ENCODE measurements around the gene CPLX1. TPM values are rescaled to one million over a fixed set of nuclear protein-coding genes. Genes with fewer than 3 reads are reported as not detected.

Gene CPLX1
- total RNA-seq, 1 experiment from 2014 or later: 2.7 TPM

GRCh38 chr4:763922-764321 is 62.0 kb downstream of the CPLX1 start:
- H3K9me3 Mint-ChIP-seq (ENCODE audit: unreplicated experiment): no peaks in the 10 kb centered on the region
- intact Hi-C loops (cut with micrococcal nuclease): no loop called here
- TF ChIP-seq CTCF (IDR thresholded peaks at IDR 0.05; ENCODE audit: unreplicated experiment): no peak
- H3K4me3 Mint-ChIP-seq (ENCODE audit: unreplicated experiment): no peak overlapping the region
- peaks cover 77% of the 10 kb centered on the region for H3K36me3 Mint-ChIP-seq (ENCODE audit: insufficient read depth, unreplicated experiment)
- no peak for DNase-seq (ENCODE audit: unreplicated experiment)
- ChIA-PET CTCF (no interaction called here), POLR2A (interaction anchor here (0.8 to 8.5 kb wide), 3 partner anchors 11 to 30 kb away, joined by 3 to 68 read pairs (median 3); no protein-coding TSS in a partner anchor)
- H3K4me1 Mint-ChIP-seq (ENCODE audit: insufficient read depth, unreplicated experiment): peaks cover 18% of the 10 kb centered on the region
- BruUV-seq (replicated peaks): no TSS peak
- H3K27ac Mint-ChIP-seq (ENCODE audit: low read depth, unreplicated experiment): no peak overlapping the region
- no peaks in the 10 kb centered on the region for H3K27me3 Mint-ChIP-seq (ENCODE audit: insufficient read depth, unreplicated experiment)

DNA sequence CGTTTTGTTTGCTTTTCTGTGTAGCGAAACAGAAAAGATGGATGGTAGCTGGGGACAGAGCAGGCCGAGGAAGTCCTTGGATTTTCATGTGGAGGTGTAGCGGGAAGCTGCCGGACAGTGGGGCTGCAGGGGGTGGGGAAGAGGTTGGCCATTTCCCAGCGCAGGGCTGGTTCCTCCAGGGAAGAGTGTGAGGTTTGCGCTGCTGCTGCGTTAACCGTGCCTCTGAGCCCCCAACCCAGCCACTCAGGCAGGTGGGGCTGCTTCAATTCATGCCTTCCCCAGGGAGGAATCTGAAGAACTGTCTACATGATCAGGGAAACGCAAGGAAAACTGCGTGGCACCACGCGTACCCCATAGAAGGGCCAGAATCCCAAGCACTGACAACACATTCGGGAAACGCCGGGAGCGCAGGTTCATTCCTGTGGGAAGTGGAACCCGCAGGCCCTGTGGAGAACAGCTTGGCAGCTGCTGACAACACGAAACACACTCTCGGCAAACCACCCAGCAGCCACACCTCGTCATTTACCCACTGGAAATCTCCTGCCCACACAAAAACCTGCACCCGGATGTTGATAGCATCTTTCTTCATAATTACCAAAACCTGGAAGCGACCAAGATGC is 62.6 kb downstream of the CPLX1 start:
- no peaks in the 10 kb centered on the region for H3K27me3 Mint-ChIP-seq (ENCODE audit: insufficient read depth, unreplicated experiment)
- no peak for DNase-seq (ENCODE audit: unreplicated experiment)
- H3K4me1 Mint-ChIP-seq (ENCODE audit: insufficient read depth, unreplicated experiment): peaks cover 18% of the 10 kb centered on the region
- BruUV-seq (replicated peaks): TSS peak; percentile 3
- no peaks in the 10 kb centered on the region for H3K9me3 Mint-ChIP-seq (ENCODE audit: unreplicated experiment)
- no peak for TF ChIP-seq CTCF (IDR thresholded peaks at IDR 0.05; ENCODE audit: unreplicated experiment)
- intact Hi-C loops (cut with micrococcal nuclease): no loop called here
- no peak overlapping the region for H3K27ac Mint-ChIP-seq (ENCODE audit: low read depth, unreplicated experiment)
- H3K36me3 Mint-ChIP-seq (ENCODE audit: insufficient read depth, unreplicated experiment): peaks cover 79% of the 10 kb centered on the region
- H3K4me3 Mint-ChIP-seq (ENCODE audit: unreplicated experiment): no peak overlapping the region
- CTCF ChIA-PET: no interaction called here
- POLR2A ChIA-PET: interaction anchor here (1.5 kb wide), 1 partner anchor 31 kb away, joined by 3 read pairs; no protein-coding TSS in a partner anchor

GRCh38 chr4:762211-763190 is 63.4 kb downstream of the CPLX1 start:
- no peak overlapping the region for H3K27ac Mint-ChIP-seq (ENCODE audit: low read depth, unreplicated experiment)
- BruUV-seq (replicated peaks): no TSS peak
- no peak for TF ChIP-seq CTCF (IDR thresholded peaks at IDR 0.05; ENCODE audit: unreplicated experiment)
- H3K27me3 Mint-ChIP-seq (ENCODE audit: insufficient read depth, unreplicated experiment): no peaks in the 10 kb centered on the region
- intact Hi-C loops (cut with micrococcal nuclease): no loop called here
- peak; percentile 24 for DNase-seq (ENCODE audit: unreplicated experiment)
- ChIA-PET CTCF (interaction anchor here (0.6 kb wide), 1 partner anchor 387 kb away, joined by 3 read pairs; no protein-coding TSS in a partner anchor), POLR2A (no interaction called here)
- H3K36me3 Mint-ChIP-seq (ENCODE audit: insufficient read depth, unreplicated experiment): peaks cover 84% of the 10 kb centered on the region
- no peaks in the 10 kb centered on the region for H3K9me3 Mint-ChIP-seq (ENCODE audit: unreplicated experiment)
- H3K4me1 Mint-ChIP-seq (ENCODE audit: insufficient read depth, unreplicated experiment): peaks cover 18% of the 10 kb centered on the region
- H3K4me3 Mint-ChIP-seq (ENCODE audit: unreplicated experiment): no peak overlapping the region

DNA sequence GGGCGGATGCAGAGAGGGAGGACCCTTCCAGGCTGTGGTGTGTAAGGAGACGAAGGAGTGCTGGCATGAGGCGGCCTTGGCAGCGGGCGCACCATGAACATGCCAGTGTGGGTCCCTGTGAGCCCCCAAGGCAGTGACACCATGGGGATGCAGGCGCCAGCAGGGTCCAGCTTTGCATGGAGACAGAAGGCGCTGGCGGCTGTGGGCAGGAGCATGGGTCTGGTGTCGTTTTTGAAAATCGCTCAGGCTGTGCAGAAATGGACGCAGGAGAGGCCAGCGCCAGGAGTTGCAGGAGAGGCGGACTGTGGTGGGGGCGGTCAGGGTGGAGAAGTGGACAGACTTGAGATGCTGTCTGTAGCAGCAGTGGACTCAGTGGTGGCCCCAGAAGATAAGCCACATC is 64.2 kb downstream of the CPLX1 start:
- BruUV-seq (replicated peaks): no TSS peak
- Mint-ChIP-seq H3K9me3 (ENCODE audit: unreplicated experiment) (no peaks in the 10 kb centered on the region), H3K36me3 (ENCODE audit: insufficient read depth, unreplicated experiment) (peaks cover 81% of the 10 kb centered on the region), H3K27ac (ENCODE audit: low read depth, unreplicated experiment) (no peak overlapping the region), H3K4me1 (ENCODE audit: insufficient read depth, unreplicated experiment) (peaks cover 18% of the 10 kb centered on the region), H3K27me3 (ENCODE audit: insufficient read depth, unreplicated experiment) (no peaks in the 10 kb centered on the region), H3K4me3 (ENCODE audit: unreplicated experiment) (no peak overlapping the region)
- DNase-seq (ENCODE audit: unreplicated experiment): no peak
- no peak for TF ChIP-seq CTCF (IDR thresholded peaks at IDR 0.05; ENCODE audit: unreplicated experiment)
- POLR2A ChIA-PET: no interaction called here
- CTCF ChIA-PET: interaction anchor here (0.6 kb wide), 1 partner anchor 388 kb away, joined by 3 read pairs; no protein-coding TSS in a partner anchor
- intact Hi-C loops (cut with micrococcal nuclease): no loop called here

All from MCF 10A (cell line).